HG03565 (cell line): Measurements from ENCODE around the gene SEC24D.
"Not testable (repeated sequence)": the region's sequence is repeated elsewhere in the genome, so short reads cannot be mapped to it uniquely, and the experiment has no call there.

Experiments
- ATAC-seq: cut with Tn5 transposase; IDR thresholded peaks from one replicate; pipeline ENCODE4 v1.9.1; 2021; ENCODE audit warnings: mild to moderate bottlenecking, moderate library complexity; ENCODE audit not compliant: unreplicated experiment

SEC24D gene

DNA sequence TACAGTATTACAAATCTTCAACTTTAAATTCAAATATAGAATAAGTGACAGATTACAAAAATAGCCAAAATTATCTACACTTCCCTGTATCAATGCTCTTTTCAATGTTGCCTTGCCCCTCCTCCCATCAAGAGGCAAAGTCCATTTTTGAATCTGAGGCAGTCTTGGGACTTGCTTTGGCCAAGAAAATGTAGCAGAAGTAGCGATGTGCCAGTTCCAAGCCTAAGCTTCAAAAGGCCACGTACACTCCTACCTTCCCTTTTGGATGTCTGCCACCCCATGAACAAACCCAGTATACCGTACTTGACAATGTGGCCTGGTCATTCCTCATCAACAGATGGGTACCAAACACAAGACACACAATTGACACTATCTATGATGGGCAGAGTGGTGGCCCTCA lies 24.1 kb downstream of the SEC24D start:
- no peak for ATAC-seq

DNA sequence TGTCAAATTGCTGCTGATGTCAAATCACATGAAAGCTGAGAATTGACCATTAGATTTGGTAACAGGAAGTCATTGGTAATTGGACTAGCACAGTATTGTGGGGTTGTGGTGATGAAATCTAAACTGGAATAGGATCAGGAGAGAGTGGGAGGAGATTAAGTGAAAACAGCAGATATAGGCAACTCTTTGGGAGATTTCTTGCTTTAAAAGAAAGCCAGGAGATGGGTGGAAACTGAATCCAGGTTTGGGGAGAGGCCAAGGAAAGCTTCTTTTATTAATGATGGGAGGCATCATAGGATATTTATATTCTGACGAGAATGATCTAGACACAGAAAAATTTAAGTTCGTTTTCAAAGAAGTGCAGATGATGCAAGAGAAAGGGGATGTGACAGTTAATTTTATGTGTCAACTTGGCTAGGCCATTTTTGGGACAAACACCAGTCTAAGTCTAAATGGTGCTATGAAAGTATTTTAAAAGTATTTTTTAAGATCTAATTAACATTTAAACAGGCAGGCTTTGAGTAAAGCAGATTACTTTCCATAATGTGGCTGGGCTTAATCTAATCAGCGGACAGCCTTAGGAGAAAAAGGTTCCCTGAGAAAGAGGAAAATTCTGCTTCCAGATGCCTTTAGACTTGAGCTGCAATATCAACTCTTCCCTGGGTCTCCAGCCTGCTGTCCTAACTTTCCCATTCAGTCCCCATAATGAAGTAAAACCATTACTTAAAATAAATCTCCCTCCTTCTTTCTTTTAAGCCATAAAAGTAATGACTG lies 24.7 kb downstream of the SEC24D start:
- ATAC-seq, result no peak

DNA sequence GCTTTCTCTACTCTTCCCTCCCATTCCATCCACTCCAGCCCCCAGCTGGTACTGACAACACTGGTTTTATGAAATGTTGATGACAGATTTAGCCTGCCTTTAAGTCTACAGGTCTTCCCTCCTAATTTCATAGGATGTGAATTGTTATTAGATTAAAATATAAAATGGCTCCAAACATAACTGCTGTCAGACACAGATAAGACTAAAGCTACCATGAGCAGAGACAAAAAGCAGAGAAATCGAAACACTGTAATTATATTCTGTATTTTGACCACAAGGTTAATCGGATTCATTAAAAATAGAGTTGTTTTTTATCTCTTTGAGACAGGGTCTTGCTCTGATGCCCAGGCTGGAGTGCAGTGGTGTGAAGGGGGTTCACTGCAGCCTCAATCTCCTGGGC lies 28.3 kb downstream of the SEC24D start:
- no peak for ATAC-seq

DNA sequence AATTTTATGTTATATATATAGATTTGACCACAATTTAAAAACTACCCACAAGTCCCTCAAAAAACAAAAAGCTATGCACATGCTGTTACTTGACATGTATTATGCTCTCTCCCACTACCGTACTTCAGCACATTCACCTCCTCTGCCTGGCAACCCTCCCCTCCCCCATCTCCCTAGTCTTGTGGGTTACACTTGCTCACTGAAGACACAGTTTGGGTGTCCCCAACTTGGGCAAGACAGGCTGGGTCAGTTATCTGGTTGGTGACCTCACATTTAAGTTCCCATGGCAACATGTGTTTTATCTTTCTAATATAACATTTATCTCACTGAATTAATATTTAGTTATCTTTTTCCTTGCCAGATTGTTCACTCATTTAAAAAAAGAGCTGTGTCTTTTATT lies 32.7 kb downstream of the SEC24D start:
- no peak for ATAC-seq

DNA sequence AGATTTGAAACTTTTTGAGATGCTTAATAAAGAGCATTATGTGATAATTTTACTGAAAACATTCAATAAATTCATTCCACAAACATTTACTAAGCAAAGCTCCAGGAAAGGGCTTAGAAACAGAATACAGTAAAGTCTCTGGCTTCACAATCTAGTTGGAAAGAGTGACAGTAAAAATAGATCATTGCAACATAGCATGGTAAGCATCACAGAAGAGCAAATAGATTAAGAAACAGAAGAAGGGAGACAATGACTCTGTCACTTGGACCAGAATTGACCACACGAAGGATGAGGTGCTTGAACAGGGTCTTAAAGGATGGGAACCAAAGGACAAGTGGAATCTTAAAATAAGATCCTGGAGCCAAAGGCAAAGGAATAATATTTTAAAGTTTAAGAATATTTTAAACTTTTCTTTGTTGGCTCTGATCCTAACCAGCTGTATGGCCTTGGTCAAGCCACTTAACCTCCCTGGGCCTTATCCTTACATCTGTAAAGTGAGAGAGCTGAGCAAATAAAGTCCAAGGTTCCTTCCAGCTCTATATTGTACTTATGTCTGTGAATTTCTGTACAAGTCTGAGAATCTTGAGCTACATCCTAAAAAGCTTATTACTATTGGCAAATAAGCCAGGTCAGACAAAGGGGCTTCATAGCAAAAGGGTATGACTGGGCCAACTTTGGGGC lies 33.9 kb downstream of the SEC24D start:
- ATAC-seq, result no peak

DNA sequence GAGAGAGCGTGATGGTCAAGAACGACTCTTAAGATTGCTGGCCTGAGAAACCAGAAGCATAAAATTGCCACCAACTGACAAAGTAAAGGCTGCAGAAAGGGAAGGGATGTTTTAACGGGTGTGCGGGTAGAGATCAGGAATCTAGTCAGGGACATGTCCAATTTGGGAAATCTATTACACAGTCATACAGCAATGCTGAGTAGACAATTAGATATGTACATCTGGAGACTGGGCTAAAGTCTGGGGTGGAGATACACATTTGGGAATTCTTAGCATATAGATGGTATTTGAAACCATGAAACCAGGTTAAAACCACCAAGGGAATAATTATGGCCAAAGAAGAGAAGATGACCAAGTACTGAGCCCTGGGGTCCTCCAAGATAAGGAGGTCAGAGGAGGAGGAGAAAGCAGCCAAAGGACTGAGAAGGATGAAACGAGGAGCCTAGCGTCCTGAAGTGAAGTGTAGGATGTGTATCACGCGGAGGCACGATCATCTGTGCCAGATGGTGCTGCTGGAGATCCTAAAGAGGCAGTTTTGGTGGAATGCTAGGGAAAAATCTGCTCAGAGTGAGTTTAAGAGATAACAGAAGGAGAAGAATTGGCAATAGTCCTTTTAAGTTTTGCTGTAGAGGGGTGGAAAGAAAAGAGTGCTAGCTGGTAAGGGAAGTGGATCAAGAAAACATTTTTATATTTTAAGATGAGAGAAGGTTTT lies 36.5 kb downstream of the SEC24D start:
- ATAC-seq, result no peak

DNA sequence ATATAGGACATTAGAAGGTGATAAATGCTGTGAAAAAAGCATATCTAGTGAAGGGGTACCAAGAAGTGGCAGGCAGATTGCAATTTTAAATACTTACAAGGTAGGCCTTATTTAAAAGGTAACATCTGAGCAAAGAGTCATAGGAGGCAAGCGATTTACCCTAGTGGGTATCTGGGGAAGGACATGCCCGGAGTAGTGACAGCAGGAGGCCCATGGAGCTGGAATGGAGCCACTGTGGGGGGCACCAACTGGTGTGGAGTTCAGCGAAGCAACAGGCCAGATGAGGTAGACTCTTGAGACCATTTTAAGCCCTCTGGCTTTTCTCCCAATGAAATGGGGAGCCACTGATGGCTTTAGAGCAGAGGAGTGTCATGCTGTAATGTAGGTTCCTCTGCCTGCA lies 37.3 kb downstream of the SEC24D start:
- ATAC-seq, result no peak

DNA sequence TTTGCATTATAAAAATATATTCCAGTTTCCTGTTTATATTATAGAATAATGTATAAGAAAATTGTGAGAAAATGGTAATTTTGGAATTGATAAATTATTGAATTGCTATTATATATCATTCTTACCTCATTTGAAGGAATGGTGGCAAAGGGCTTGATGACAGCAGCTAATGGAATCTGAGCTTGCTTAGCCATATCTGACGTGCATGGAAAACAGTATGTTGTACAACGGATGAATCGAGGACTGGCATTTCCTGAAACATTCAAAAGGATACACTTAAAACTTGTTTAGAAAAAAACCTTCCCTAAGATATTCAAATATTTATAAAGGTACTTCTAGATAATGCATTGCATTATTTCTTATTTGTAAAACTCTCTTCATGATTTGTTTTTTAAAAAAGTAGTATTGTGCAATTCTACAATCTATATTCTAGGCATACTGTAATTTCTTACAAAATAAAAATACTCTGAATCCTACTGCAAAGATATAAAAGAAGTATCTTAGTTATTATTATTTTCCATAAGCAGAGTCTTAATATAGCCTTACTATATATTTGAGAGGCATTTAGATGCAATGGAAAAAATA lies 38.3 kb downstream of the SEC24D start:
- ATAC-seq, result no peak

GRCh38 chr4:118791690-118792446 lies 44.1 kb downstream of the SEC24D start:
- ATAC-seq, result not testable (repeated sequence)

DNA sequence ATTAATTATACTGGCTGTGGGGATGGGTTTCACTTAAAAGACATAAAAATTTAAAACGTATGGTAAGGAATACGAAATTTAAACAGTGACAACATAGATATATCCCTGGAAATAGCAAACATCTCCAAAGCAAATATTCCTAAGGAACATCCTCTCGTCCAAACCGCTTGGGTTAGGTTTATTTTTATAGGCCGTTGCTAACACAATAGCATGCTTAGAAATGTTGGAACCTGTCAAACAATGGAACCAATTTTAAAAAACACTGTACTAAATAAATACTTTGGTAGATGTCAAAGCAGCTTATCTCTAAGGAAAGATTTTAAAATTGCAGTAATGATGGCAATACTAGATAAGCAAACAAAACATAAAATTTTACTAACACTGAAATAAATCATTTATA lies 45.4 kb downstream of the SEC24D start:
- ATAC-seq, result no peak

GRCh38 chr4:118788911-118789310 lies 47.0 kb downstream of the SEC24D start:
- ATAC-seq, result no peak

- ATAC-seq, result no peak
These were observed 48.0 kb downstream of the SEC24D start for GRCh38 chr4:118787844-118788380.

- ATAC-seq, result no peak
These were observed 51.1 kb downstream of the SEC24D start for GRCh38 chr4:118784776-118785175.

DNA sequence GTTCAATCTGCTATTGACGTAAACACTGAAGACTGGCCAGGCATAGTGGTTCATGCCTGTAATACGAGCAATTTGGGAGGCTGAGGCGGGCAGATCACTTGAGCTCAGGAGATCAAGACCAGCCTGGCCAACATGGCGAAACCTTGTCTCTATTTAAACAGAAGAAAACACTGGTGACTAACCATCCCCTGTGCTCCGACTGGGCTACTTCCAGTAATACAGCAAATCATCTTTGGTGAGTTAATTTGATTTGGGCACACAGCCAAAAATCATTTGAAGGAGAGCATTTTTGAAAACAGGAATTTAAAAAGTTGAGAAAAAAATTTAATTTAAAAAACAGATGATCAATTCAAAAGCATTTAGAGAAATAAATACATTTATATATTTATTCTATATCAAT lies 52.0 kb downstream of the SEC24D start:
- ATAC-seq, result no peak

DNA sequence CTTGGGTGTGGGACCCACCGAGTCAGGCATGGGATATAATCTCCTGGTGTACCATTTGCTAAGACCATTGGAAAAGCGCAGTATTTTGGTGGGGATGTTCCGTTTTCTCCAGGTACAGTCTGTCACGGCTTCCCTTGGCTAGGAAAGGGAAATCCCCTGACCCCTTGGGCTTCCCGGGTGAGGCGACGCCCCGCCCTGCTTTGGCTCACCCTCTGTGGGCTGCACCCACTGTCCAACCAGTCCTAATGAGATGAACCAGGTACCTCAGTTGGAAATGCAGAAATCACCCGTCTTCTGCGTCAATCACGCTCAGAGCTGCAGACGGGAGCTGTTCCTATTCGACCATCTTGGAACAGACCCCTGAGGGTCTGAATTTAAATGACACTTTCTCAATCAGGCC lies 53.0 kb downstream of the SEC24D start:
- ATAC-seq, result not testable (repeated sequence)

DNA sequence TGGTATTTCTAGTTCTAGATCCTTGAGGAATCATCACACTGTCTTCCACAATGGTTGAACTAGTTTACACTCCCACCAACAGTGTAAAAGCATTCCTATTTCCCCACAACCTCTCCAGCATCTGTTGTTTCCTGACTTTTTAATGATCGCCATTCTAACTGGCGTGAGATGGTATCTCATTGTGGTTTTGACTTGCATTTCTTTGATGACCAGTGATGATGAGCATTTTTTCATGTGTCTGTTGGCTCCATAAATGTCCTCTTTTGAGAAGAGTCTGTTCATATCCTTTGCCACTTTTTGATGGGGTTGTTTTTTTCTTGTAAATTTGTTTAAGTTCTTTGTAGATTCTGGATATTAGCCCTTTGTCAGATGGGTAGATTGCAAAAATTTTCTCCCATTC lies 58.3 kb downstream of the SEC24D start:
- ATAC-seq, result not testable (repeated sequence)

GRCh38 chr4:118776955-118777640 lies 58.8 kb downstream of the SEC24D start:
- not testable (repeated sequence) for ATAC-seq

DNA sequence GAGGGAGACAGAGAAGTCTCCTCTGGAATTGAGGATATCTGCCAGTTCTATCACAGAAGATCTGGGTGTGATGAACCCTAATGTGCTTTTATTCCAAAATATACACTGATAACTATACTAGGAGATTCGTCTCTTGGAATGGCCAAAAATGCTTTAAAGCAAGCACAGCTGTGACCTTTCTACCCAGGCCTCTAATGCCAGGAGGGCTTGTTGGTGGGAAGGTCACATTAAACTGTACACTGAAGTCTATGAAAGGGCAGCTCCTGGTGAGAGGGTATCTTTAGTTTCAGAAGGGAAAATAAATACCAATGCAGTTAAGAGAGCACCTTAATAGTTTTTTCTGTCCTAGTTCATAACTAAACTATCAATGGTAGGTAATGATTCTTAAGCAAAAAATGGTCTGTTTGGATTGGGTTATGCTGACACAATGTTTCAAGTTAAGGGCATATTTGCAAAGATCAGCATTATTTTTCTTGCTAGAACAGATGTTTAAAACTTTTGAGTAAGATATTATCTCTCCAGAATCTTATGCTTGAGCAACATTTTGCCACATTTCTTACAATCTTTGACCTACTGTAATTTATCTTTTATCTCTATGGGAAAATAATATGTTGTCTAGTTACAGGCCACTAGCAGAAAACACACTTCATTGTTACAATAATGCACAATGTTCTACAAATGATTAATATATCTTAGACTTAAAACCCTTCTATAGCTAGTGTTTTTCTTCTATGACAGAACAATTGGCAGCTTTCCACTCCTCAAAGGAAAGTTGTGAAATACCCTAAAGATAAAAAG lies 59.6 kb downstream of the SEC24D start:
- no peak for ATAC-seq

GRCh38 chr4:118775405-118775804 lies 60.5 kb downstream of the SEC24D start:
- ATAC-seq, result no peak
